Tracheal epithelial cell (primary cell): ENCODE results near the gene GP2. TPM values are rescaled to one million over a fixed set of nuclear protein-coding genes. Genes with fewer than 3 reads are reported as not detected.

ENCODE experiments used
- total RNA-seq: library from RNA; depleted of rRNA; stranded (reverse); fragments of >200 nt; gene quantifications from 2 replicates; pipeline ENCODE4 v1.2.1, GENCODE V29; 2014

The GP2 gene
- not detected in 2 replicates for total RNA-seq

GRCh38 chr16:20327444-20328041 lies at the start of gene GP2:
GP2 (minus strand) TSS chr16:20327513; CDS start chr16:20326431, 1,082 bp downstream.

GRCh38 chr16:20352615-20353014 lies 25.3 kb upstream of the GP2 start, which contains the start of gene UMOD:
UMOD (minus strand) TSS chr16:20352715; CDS start chr16:20350737, 1,978 bp downstream.

Other genes with a start within 250 kb of the GP2 start
- not detected in 2 replicates for gene UMOD, start 25.2 kb upstream of the GP2 start, total RNA-seq
- not detected in 2 replicates for gene PDILT, start 77.2 kb upstream of the GP2 start, total RNA-seq
- gene ACSM5, start 82.0 kb upstream of the GP2 start, total RNA-seq, result 1.9 TPM in 1 of 2 replicates, not detected in the other
- not detected in 2 replicates for gene ACSM2A, start 124.0 kb upstream of the GP2 start, total RNA-seq
- not detected in 2 replicates for gene ACSM2B, start 248.9 kb upstream of the GP2 start, total RNA-seq